CD4-positive, alpha-beta memory T cell (primary cell): ENCODE data around the gene ETV3. TPM values are rescaled to one million over a fixed set of nuclear protein-coding genes. Genes with fewer than 3 reads are reported as not detected.

Experiments used
- CTCF ChIA-PET: fragments of 350-600 bp; sonication (Branson Sonifier 250); formaldehyde crosslinking; loops from one replicate; lab custom pipeline; 2021; ENCODE audit warnings: inconsistent platforms; ENCODE audit not compliant: partially characterized antibody; lab: Charles Lee
- POLR2A ChIA-PET: fragments of 350-600 bp; sonication (Branson Sonifier 250); formaldehyde crosslinking; loops from one replicate; lab custom pipeline; 2021; ENCODE audit not compliant: partially characterized antibody; lab: Charles Lee
- DNase-seq, 5 donors: peaks; one replicate each; pipeline versions ENCODE4 v3.0.0 to v3.0.0-alpha.2; 2020 to 2022; ENCODE audit warnings: mixed read lengths in 1 of 5
- H3K27ac ChIP-seq: one replicate; pipeline ENCODE4 v1.7.0; 2013; ENCODE audit warnings: low read depth, low read length
- H3K27me3 ChIP-seq: 2 replicates; pipeline ENCODE4 v1.7.0; 2013; ENCODE audit warnings: mild to moderate bottlenecking, low read length, moderate library complexity; ENCODE audit not compliant: insufficient read depth
- H3K36me3 ChIP-seq: 2 replicates; pipeline ENCODE4 v1.7.0; 2013; ENCODE audit warnings: mild to moderate bottlenecking, low read length, moderate library complexity; ENCODE audit not compliant: insufficient read depth
- H3K4me1 ChIP-seq: 2 replicates; pipeline ENCODE4 v1.7.0; 2013; ENCODE audit warnings: mild to moderate bottlenecking, low read length, moderate library complexity; ENCODE audit not compliant: insufficient read depth
- H3K4me3 ChIP-seq, 2 donors: one replicate each; pipeline ENCODE4 v1.7.0; 2013; ENCODE audit warnings: low read length in 2 of 2, mild to moderate bottlenecking in 1 of 2
- H3K9me3 ChIP-seq, 2 donors: one replicate each; pipeline ENCODE4 v1.7.0; 2013; ENCODE audit warnings: low read length in 2 of 2, control low read depth in 1 of 2; ENCODE audit not compliant: control insufficient read depth in 1 of 2
- H3K27ac Mint-ChIP-seq, 7 donors: one replicate each; pipeline ENCODE4 v1.8.0; 2020 to 2021; ENCODE audit warnings: mixed read lengths in 7 of 7, mild to moderate bottlenecking in 6 of 7, inconsistent platforms in 3 of 7, moderate library complexity in 3 of 7
- H3K27me3 Mint-ChIP-seq, 2 donors: one replicate each; pipeline ENCODE4 v1.8.0; 2020 to 2021; ENCODE audit warnings: mixed read lengths in 2 of 2
- H3K36me3 Mint-ChIP-seq, 2 donors: one replicate each; pipeline ENCODE4 v1.8.0; 2020 to 2021; ENCODE audit warnings: mixed read lengths in 2 of 2, inconsistent platforms in 1 of 2, mild to moderate bottlenecking in 1 of 2
- H3K4me1 Mint-ChIP-seq, 4 donors: one replicate each; pipeline ENCODE4 v1.8.0; 2020 to 2021; ENCODE audit warnings: mixed read lengths in 4 of 4, mild to moderate bottlenecking in 1 of 4
- H3K4me3 Mint-ChIP-seq, 8 donors: one replicate each; pipeline ENCODE4 v1.8.0; 2020 to 2021; ENCODE audit warnings: mixed read lengths in 8 of 8, mild to moderate bottlenecking in 7 of 8, moderate library complexity in 6 of 8, inconsistent platforms in 3 of 8
- H3K9me3 Mint-ChIP-seq, 8 donors: one replicate each; pipeline ENCODE4 v1.8.0; 2020 to 2021; ENCODE audit warnings: mixed read lengths in 8 of 8, mild to moderate bottlenecking in 5 of 8, inconsistent platforms in 3 of 8, moderate library complexity in 1 of 8
- intact Hi-C: fragments of 100-400 bp; cut with micrococcal nuclease; formaldehyde crosslinking; loops from one replicate; pipeline ENCODE4 v1.15.1; 2023
- polyA plus RNA-seq, 2 donors: library from polyadenylated mRNA; unstranded; fragments of 300-500 nt; fragmentation: Illumina TruSeq; gene quantifications; one replicate each; pipeline ENCODE4 v1.2.3, GENCODE V29; 2021
- total RNA-seq, 2 experiments: library from RNA; stranded (reverse); gene quantifications; one replicate each; pipeline ENCODE4 v1.2.3, GENCODE V29; 2021

ETV3 gene
- total and polyA plus RNA-seq, 4 experiments from 2014 or later: 7.3 to 31.8 (median 20.9) TPM

- ChIA-PET POLR2A (no interaction called here), CTCF (interaction anchor here (1.5 to 3.4 kb wide), 3 partner anchors 8 to 57 kb away, joined by 5 to 11 read pairs (median 6); no protein-coding TSS in a partner anchor)
- H3K9me3 Mint-ChIP-seq: no peaks in the 10 kb centered on the region
- no peak overlapping the region for H3K4me3 ChIP-seq
- H3K4me1 Mint-ChIP-seq: peaks cover 0 to 6% (median 5%) of the 10 kb centered on the region in 4 donors
- H3K36me3 Mint-ChIP-seq: no peaks in the 10 kb centered on the region
- H3K27me3 ChIP-seq: no peaks in the 10 kb centered on the region
- H3K9me3 ChIP-seq: no peaks in the 10 kb centered on the region
- no peak overlapping the region for H3K27ac ChIP-seq
- H3K27ac Mint-ChIP-seq: no peak overlapping the region
- no peak overlapping the region for H3K4me3 Mint-ChIP-seq
- H3K36me3 ChIP-seq: no peaks in the 10 kb centered on the region
- DNase-seq: no peak
- H3K4me1 ChIP-seq: peaks cover 8% of the 10 kb centered on the region
- intact Hi-C loops: no loop called here
- no peaks in the 10 kb centered on the region for H3K27me3 Mint-ChIP-seq
Measured at GRCh38 chr1:157147037-157147436, 8.8 kb upstream of the ETV3 start.

- Histone ChIP-seq H3K4me3 (no peak overlapping the region), H3K27me3 (no peaks in the 10 kb centered on the region), H3K27ac (no peak overlapping the region), H3K4me1 (peaks cover 8% of the 10 kb centered on the region), H3K9me3 (no peaks in the 10 kb centered on the region), H3K36me3 (no peaks in the 10 kb centered on the region)
- Mint-ChIP-seq H3K36me3 (no peaks in the 10 kb centered on the region), H3K4me3 (no peak overlapping the region), H3K27me3 (no peaks in the 10 kb centered on the region), H3K9me3 (no peaks in the 10 kb centered on the region), H3K27ac (no peak overlapping the region), H3K4me1 (peaks cover 0 to 6% (median 5%) of the 10 kb centered on the region in 4 donors)
- DNase-seq: no peak
- ChIA-PET CTCF (interaction anchor here (1.1 to 1.8 kb wide), 3 partner anchors 9 to 56 kb away, joined by 4 to 6 read pairs (median 5); no protein-coding TSS in a partner anchor), POLR2A (no interaction called here)
- intact Hi-C loops: no loop called here
Measured at GRCh38 chr1:157146244-157146643, 8.0 kb upstream of the ETV3 start.

GRCh38 chr1:157145076-157145475 lies 6.9 kb upstream of the ETV3 start:
- no peaks in the 10 kb centered on the region for H3K27me3 ChIP-seq
- intact Hi-C loops: no loop called here
- Mint-ChIP-seq H3K4me1 (peaks cover 0 to 6% (median under 1%) of the 10 kb centered on the region in 4 donors), H3K27ac (no peak overlapping the region), H3K27me3 (no peaks in the 10 kb centered on the region), H3K9me3 (no peaks in the 10 kb centered on the region), H3K4me3 (no peak overlapping the region), H3K36me3 (no peaks in the 10 kb centered on the region)
- DNase-seq: no peak
- POLR2A ChIA-PET: no interaction called here
- H3K4me3 ChIP-seq: no peak overlapping the region
- H3K36me3 ChIP-seq: no peaks in the 10 kb centered on the region
- no peaks in the 10 kb centered on the region for H3K4me1 ChIP-seq
- H3K27ac ChIP-seq: no peak overlapping the region
- CTCF ChIA-PET: no interaction called here
- no peaks in the 10 kb centered on the region for H3K9me3 ChIP-seq

GRCh38 chr1:157144509-157144908 lies 6.3 kb upstream of the ETV3 start:
- POLR2A ChIA-PET: no interaction called here
- intact Hi-C loops: no loop called here

GRCh38 chr1:157142765-157143423 lies 4.7 kb upstream of the ETV3 start:
- POLR2A ChIA-PET: no interaction called here
- intact Hi-C loops: no loop called here

More at GRCh38 chr1:157144509-157144908, 6.3 kb upstream of the ETV3 start:
- H3K9me3 ChIP-seq: no peaks in the 10 kb centered on the region
- Mint-ChIP-seq H3K4me1 (peaks cover 2 to 6% (median 3%) of the 10 kb centered on the region in 4 donors), H3K4me3 (no peak overlapping the region), H3K27me3 (no peaks in the 10 kb centered on the region), H3K27ac (no peak overlapping the region), H3K36me3 (no peaks in the 10 kb centered on the region), H3K9me3 (no peaks in the 10 kb centered on the region)
- no peaks in the 10 kb centered on the region for H3K36me3 ChIP-seq
- no peak for DNase-seq
- CTCF ChIA-PET: no interaction called here
- no peaks in the 10 kb centered on the region for H3K27me3 ChIP-seq
- H3K4me3 ChIP-seq: no peak overlapping the region
- H3K4me1 ChIP-seq: no peaks in the 10 kb centered on the region
- H3K27ac ChIP-seq: no peak overlapping the region

GRCh38 chr1:157142201-157142600 lies 4.0 kb upstream of the ETV3 start:
- H3K9me3 Mint-ChIP-seq: no peaks in the 10 kb centered on the region
- no peaks in the 10 kb centered on the region for H3K27me3 Mint-ChIP-seq
- H3K27ac ChIP-seq: no peak overlapping the region
- POLR2A ChIA-PET: no interaction called here
- no peak for DNase-seq
- no peaks in the 10 kb centered on the region for H3K9me3 ChIP-seq
- intact Hi-C loops: no loop called here
- H3K4me1 Mint-ChIP-seq: peaks cover 13 to 21% (median 15%) of the 10 kb centered on the region in 4 donors
- no peak overlapping the region for H3K4me3 Mint-ChIP-seq
- CTCF ChIA-PET: interaction anchor here (1.0 to 1.6 kb wide), 3 partner anchors 12 to 19 kb away, joined by 3 to 6 read pairs (median 4); no protein-coding TSS in a partner anchor
- no peak overlapping the region for H3K4me3 ChIP-seq
- H3K36me3 ChIP-seq: no peaks in the 10 kb centered on the region
- peaks cover 10% of the 10 kb centered on the region for H3K4me1 ChIP-seq
- no peaks in the 10 kb centered on the region for H3K27me3 ChIP-seq
- peak overlapping the region in 3 of 7 donors; percentile 10 to 25 (median 15) for H3K27ac Mint-ChIP-seq
- peaks cover 0 to 8% of the 10 kb centered on the region in 2 donors for H3K36me3 Mint-ChIP-seq

More at GRCh38 chr1:157142765-157143423, 4.7 kb upstream of the ETV3 start:
- Mint-ChIP-seq H3K4me1 (peaks cover 10 to 14% (median 11%) of the 10 kb centered on the region in 4 donors), H3K36me3 (peaks cover 0 to 2% of the 10 kb centered on the region in 2 donors), H3K4me3 (no peak overlapping the region), H3K9me3 (no peaks in the 10 kb centered on the region), H3K27ac (no peak overlapping the region), H3K27me3 (no peaks in the 10 kb centered on the region)
- no peaks in the 10 kb centered on the region for H3K9me3 ChIP-seq
- H3K4me3 ChIP-seq: no peak overlapping the region
- DNase-seq: no peak
- H3K27me3 ChIP-seq: no peaks in the 10 kb centered on the region
- H3K4me1 ChIP-seq: peaks cover 6% of the 10 kb centered on the region
- H3K36me3 ChIP-seq: no peaks in the 10 kb centered on the region
- CTCF ChIA-PET: interaction anchor here (1.5 to 1.6 kb wide), 2 partner anchors 11 to 14 kb away, joined by 4 to 6 read pairs; no protein-coding TSS in a partner anchor
- no peak overlapping the region for H3K27ac ChIP-seq

GRCh38 chr1:157141212-157141855 lies 3.1 kb upstream of the ETV3 start:
- Histone ChIP-seq H3K4me3 (no peak overlapping the region), H3K27ac (no peak overlapping the region), H3K27me3 (no peaks in the 10 kb centered on the region), H3K4me1 (peaks cover 18% of the 10 kb centered on the region), H3K9me3 (no peaks in the 10 kb centered on the region), H3K36me3 (no peaks in the 10 kb centered on the region)
- ChIA-PET POLR2A (no interaction called here), CTCF (interaction anchor here (0.7 to 1.6 kb wide), 4 partner anchors 13 to 51 kb away, joined by 3 to 6 read pairs (median 4); no protein-coding TSS in a partner anchor)
- intact Hi-C loops: no loop called here
- Mint-ChIP-seq H3K4me3 (no peak overlapping the region), H3K4me1 (peaks cover 18 to 30% (median 23%) of the 10 kb centered on the region in 4 donors), H3K27ac (peak overlapping the region; percentile 37 to 99 (median 89)), H3K9me3 (no peaks in the 10 kb centered on the region), H3K36me3 (peaks cover 2 to 8% of the 10 kb centered on the region in 2 donors), H3K27me3 (no peaks in the 10 kb centered on the region)
- no peak for DNase-seq
